Muscle of arm (tissue), 12 donors: ENCODE results near the gene PIK3R6. TPM values are rescaled to one million over a fixed set of nuclear protein-coding genes. Genes with fewer than 3 reads are reported as not detected.
"Not testable (repeated sequence)": the region's sequence is repeated elsewhere in the genome, so short reads cannot be mapped to it uniquely, and the experiment has no call there.

Experiments
- DNase-seq: peaks from one replicate; pipeline ENCODE4 v3.0.0-alpha.2; 2013
- polyA plus RNA-seq, 12 donors: library from polyadenylated mRNA; unstranded; fragments of 120-200 nt; gene quantifications; one replicate each; pipeline ENCODE4 v1.2.1, GENCODE V29; 2013; ENCODE audit not compliant: insufficient read length in 12 of 12

Gene PIK3R6
- polyA plus RNA-seq, 12 donors, result 3.0 to 5.8 (median 4.1) TPM; not detected in 1

GRCh38 chr17:8828517-8828875 is 39.0 kb downstream of the PIK3R6 start:
- no peak for DNase-seq

- DNase-seq, result no peak
Observed at GRCh38 chr17:8826808-8827435, 40.6 kb downstream of the PIK3R6 start.

- no peak for DNase-seq
Observed at GRCh38 chr17:8825802-8826201, 41.7 kb downstream of the PIK3R6 start.

GRCh38 chr17:8823279-8823678 is 44.2 kb downstream of the PIK3R6 start:
- no peak for DNase-seq

- DNase-seq, result no peak
Observed at GRCh38 chr17:8822401-8823035, 45.0 kb downstream of the PIK3R6 start.

- no peak for DNase-seq
Observed at GRCh38 chr17:8821446-8822105, 45.9 kb downstream of the PIK3R6 start.

GRCh38 chr17:8820311-8821010 is 47.0 kb downstream of the PIK3R6 start:
- DNase-seq, result no peak

- DNase-seq, result no peak
Observed at GRCh38 chr17:8818654-8819330, 48.7 kb downstream of the PIK3R6 start.

GRCh38 chr17:8818047-8818446 is 49.4 kb downstream of the PIK3R6 start:
- DNase-seq, result no peak

- DNase-seq, result no peak
Observed at GRCh38 chr17:8806926-8807550, 60.4 kb downstream of the PIK3R6 start.

GRCh38 chr17:8806253-8806925 is 61.1 kb downstream of the PIK3R6 start:
- no peak for DNase-seq

GRCh38 chr17:8805396-8805795 is 62.1 kb downstream of the PIK3R6 start:
- DNase-seq, result not testable (repeated sequence)

GRCh38 chr17:8803531-8804420 is 63.7 kb downstream of the PIK3R6 start:
- DNase-seq, result no peak

- no peak for DNase-seq
Observed at GRCh38 chr17:8801135-8801840, 66.2 kb downstream of the PIK3R6 start.

- no peak for DNase-seq
Observed at GRCh38 chr17:8800656-8801055, 66.8 kb downstream of the PIK3R6 start.

- DNase-seq, result no peak
Observed at GRCh38 chr17:8799570-8800212, 67.8 kb downstream of the PIK3R6 start.

GRCh38 chr17:8798846-8799569 is 68.5 kb downstream of the PIK3R6 start, which contains the start of gene MFSD6L:
MFSD6L (minus strand) TSS chr17:8799365; CDS start chr17:8799120, 245 bp downstream.
- no peak for DNase-seq
